GM23338 (cell line): ENCODE measurements around the gene CAPS. TPM values are rescaled to one million over a fixed set of nuclear protein-coding genes. Genes with fewer than 3 reads are reported as not detected.
A peak's percentile ranks its signal among the peaks of the same experiment; 100 is the strongest.

ENCODE experiments used
- ATAC-seq: fragments of 200-7000 bp; cut with Tn5 transposase; 3 replicates; pipeline ENCODE4 v1.9.1; 2020
- DNase-seq: peaks from one replicate; pipeline ENCODE4 v3.0.0-alpha.2; 2015; ENCODE audit warnings: low spot score
- H2AFZ ChIP-seq: fragments of 200-600 bp; sonication (generic); 2 replicates; pipeline ENCODE4 v1.8.0; 2016; ENCODE audit warnings: antibody characterized with exemption, mild to moderate bottlenecking, moderate library complexity
- H3F3A ChIP-seq: fragments of 200-600 bp; sonication (generic); replicated peaks from 2 replicates; pipeline ENCODE4 v1.8.0; 2017; ENCODE audit warnings: antibody characterized with exemption, mixed run types, low read depth
- H3K27ac ChIP-seq: fragments of 200-600 bp; sonication (generic); 2 replicates; pipeline ENCODE4 v1.6.1; 2016; ENCODE audit warnings: low read depth
- H3K27me3 ChIP-seq: fragments of 200-600 bp; sonication (generic); 2 replicates; pipeline ENCODE4 v1.8.0; 2016; ENCODE audit warnings: mild to moderate bottlenecking, mixed run types, moderate library complexity; ENCODE audit not compliant: insufficient read depth
- H3K36me3 ChIP-seq: fragments of 200-600 bp; sonication (generic); 2 replicates; pipeline ENCODE4 v1.8.0; 2016; ENCODE audit warnings: mild to moderate bottlenecking; ENCODE audit not compliant: insufficient read depth
- H3K4me1 ChIP-seq: fragments of 200-600 bp; sonication (generic); 2 replicates; pipeline ENCODE4 v1.8.0; 2016; ENCODE audit warnings: mild to moderate bottlenecking, moderate library complexity; ENCODE audit not compliant: insufficient read depth
- H3K4me2 ChIP-seq: fragments of 200-600 bp; sonication (generic); 2 replicates; pipeline ENCODE4 v1.7.1; 2017; ENCODE audit warnings: mixed run types
- H3K4me3 ChIP-seq: fragments of 200-600 bp; sonication (generic); 2 replicates; pipeline ENCODE4 v1.6.1; 2016; ENCODE audit warnings: mixed run types
- H3K79me2 ChIP-seq: fragments of 200-600 bp; sonication (generic); replicated peaks from 2 replicates; pipeline ENCODE4 v1.8.0; 2017; ENCODE audit warnings: mild to moderate bottlenecking; ENCODE audit not compliant: insufficient read depth
- H3K9me2 ChIP-seq: fragments of 200-600 bp; sonication (generic); 2 replicates; pipeline ENCODE4 v1.8.0; 2017; ENCODE audit not compliant: insufficient read depth
- H4K20me1 ChIP-seq: fragments of 200-600 bp; sonication (generic); replicated peaks from 2 replicates; pipeline ENCODE4 v1.8.0; 2017; ENCODE audit warnings: mild to moderate bottlenecking; ENCODE audit not compliant: insufficient read depth
- H3K27ac Mint-ChIP-seq: 2 replicates; pipeline ENCODE4 v1.8.0; 2020; ENCODE audit warnings: inconsistent platforms, mild to moderate bottlenecking, moderate library complexity, mixed read lengths
- H3K27me3 Mint-ChIP-seq: 3 replicates; pipeline ENCODE4 v1.8.0; 2022; ENCODE audit warnings: low read depth, mild to moderate bottlenecking, moderate library complexity, mixed read lengths, inconsistent platforms; ENCODE audit not compliant: insufficient read depth, poor library complexity
- H3K36me3 Mint-ChIP-seq: 3 replicates; pipeline ENCODE4 v1.8.0; 2021; ENCODE audit warnings: low read depth, mild to moderate bottlenecking, inconsistent platforms, moderate library complexity, mixed read lengths
- H3K4me1 Mint-ChIP-seq: 3 replicates; pipeline ENCODE4 v1.8.0; 2020; ENCODE audit warnings: mild to moderate bottlenecking, inconsistent platforms, mixed read lengths
- H3K4me3 Mint-ChIP-seq: 3 replicates; pipeline ENCODE4 v1.8.0; 2021; ENCODE audit warnings: moderate library complexity, mild to moderate bottlenecking, inconsistent platforms, mixed read lengths
- H3K9me3 Mint-ChIP-seq: 3 replicates; pipeline ENCODE4 v1.8.0; 2020; ENCODE audit warnings: moderate library complexity, mild to moderate bottlenecking, inconsistent platforms, mixed read lengths
- CREB1 ChIP-seq: fragments of 250-450 bp; sonication (Bioruptor Pico); IDR thresholded peaks from 2 replicates; pipeline ENCODE4 v1.5.0; 2020; ENCODE audit warnings: low read depth, mild to moderate bottlenecking, moderate library complexity
- CTCF ChIP-seq, 2 experiments: fragments of 200-600 bp in 1 of 2; sonication (generic) in 1 of 2; conservative IDR thresholded peaks; 2 replicates each; pipeline versions ENCODE4 v1.5.1 to v1.6.1; 2016 to 2017; ENCODE audit warnings: antibody characterized with exemption in 2 of 2, low read depth in 2 of 2, mild to moderate bottlenecking in 2 of 2, moderate library complexity in 1 of 2
- ETS1 ChIP-seq: IDR thresholded peaks from 2 replicates; pipeline ENCODE4 v1.6.1; 2016; ENCODE audit warnings: antibody characterized with exemption
- EZH2 ChIP-seq: fragments of 200-600 bp; sonication (generic); IDR thresholded peaks from one replicate; pipeline ENCODE4 v1.8.0; 2017; ENCODE audit warnings: antibody characterized with exemption, mild to moderate bottlenecking, low read depth; ENCODE audit not compliant: unreplicated experiment
- EZH2phosphoT487 ChIP-seq: fragments of 200-600 bp; sonication (generic); IDR thresholded peaks from one replicate; pipeline ENCODE4 v1.8.1; 2018; ENCODE audit warnings: antibody characterized with exemption; ENCODE audit not compliant: unreplicated experiment
- JUNB ChIP-seq: IDR thresholded peaks from one replicate; pipeline ENCODE4 v1.6.1; 2016; ENCODE audit warnings: antibody characterized with exemption; ENCODE audit not compliant: unreplicated experiment
- POLR2AphosphoS5 ChIP-seq: IDR thresholded peaks from 2 replicates; pipeline ENCODE4 v1.6.1; 2016; ENCODE audit warnings: antibody characterized with exemption, low read depth
- REST ChIP-seq: IDR thresholded peaks from one replicate; pipeline ENCODE4 v1.6.1; 2018; ENCODE audit warnings: antibody characterized with exemption; ENCODE audit not compliant: unreplicated experiment
- STAT1 ChIP-seq: IDR thresholded peaks from one replicate; pipeline ENCODE4 v1.6.1; 2016; ENCODE audit warnings: antibody characterized with exemption; ENCODE audit not compliant: unreplicated experiment
- ZNF114 ChIP-seq: fragments of 250-450 bp; sonication (Bioruptor Pico); IDR thresholded peaks from 2 replicates; pipeline ENCODE4 v1.5.0; 2020; ENCODE audit warnings: mild to moderate bottlenecking, moderate library complexity
- ZNF331 ChIP-seq: fragments of 250-450 bp; sonication (Bioruptor Pico); IDR thresholded peaks from 2 replicates; pipeline ENCODE4 v1.5.0; 2020; ENCODE audit warnings: low read depth, mild to moderate bottlenecking, moderate library complexity
- polyA plus RNA-seq: library from polyadenylated mRNA; unstranded; fragments of >200 nt; fragmentation: Nextera tagmentation; extraction: Ambion mirVana; gene quantifications from 2 replicates; pipeline ENCODE4 v1.2.1, GENCODE V29; 2016
- total RNA-seq: library from RNA; depleted of rRNA; stranded (reverse); fragments of >200 nt; shearing (Covaris generic); gene quantifications from 2 replicates; pipeline ENCODE4 v1.2.3, GENCODE V29; 2014

CAPS gene
- total and polyA plus RNA-seq, 2 experiments from 2014 or later, result 1.5 to 3.2 TPM

- no peaks in the 10 kb centered on the region for H3F3A ChIP-seq
- ATAC-seq (peak; percentile 41), DNase-seq (no peak)
- Mint-ChIP-seq H3K36me3 (no peaks in the 10 kb centered on the region), H3K4me1 (peaks cover 14% of the 10 kb centered on the region), H3K27me3 (peaks cover 6% of the 10 kb centered on the region), H3K9me3 (no peaks in the 10 kb centered on the region), H3K4me3 (no peak overlapping the region), H3K27ac (no peak overlapping the region)
- H3K4me3 ChIP-seq, result no peak overlapping the region
- H3K9me2 ChIP-seq, result no peaks in the 10 kb centered on the region
- H3K4me1 ChIP-seq, result peaks cover 14% of the 10 kb centered on the region; the same call in 1 of the 2 replicates
- TF ChIP-seq REST, result no peak
- TF ChIP-seq CREB1 (CRISPR knock-in tag), result no peak
- TF ChIP-seq JUNB, result no peak
- no peak for TF ChIP-seq ZNF331 (CRISPR knock-in tag)
- TF ChIP-seq EZH2, result no peak
- TF ChIP-seq STAT1, result no peak
- no peak for TF ChIP-seq POLR2AphosphoS5
- TF ChIP-seq EZH2phosphoT487, result no peak
- TF ChIP-seq ZNF114, result no peak
- TF ChIP-seq ETS1, result no peak
- H2AFZ ChIP-seq, result no peak overlapping the region
- no peaks in the 10 kb centered on the region for H3K79me2 ChIP-seq
- no peaks in the 10 kb centered on the region for H3K27me3 ChIP-seq
- H3K36me3 ChIP-seq, result no peaks in the 10 kb centered on the region
- no peak overlapping the region for H3K4me2 ChIP-seq
- H4K20me1 ChIP-seq, result no peaks in the 10 kb centered on the region
- no peak overlapping the region for H3K27ac ChIP-seq
Observed at GRCh38 chr19:5881543-5882299, 32.3 kb upstream of the CAPS start.

- Histone ChIP-seq H3K79me2 (no peaks in the 10 kb centered on the region), H3K36me3 (no peaks in the 10 kb centered on the region), H3K9me2 (no peaks in the 10 kb centered on the region), H3K27ac (no peak overlapping the region), H3K4me2 (no peak overlapping the region), H3F3A (no peaks in the 10 kb centered on the region), H3K4me1 (peaks cover 14% of the 10 kb centered on the region; the same call in 1 of the 2 replicates), H4K20me1 (no peaks in the 10 kb centered on the region), H2AFZ (peak overlapping the region; percentile 66; the same call in 1 of the 2 replicates), H3K27me3 (no peaks in the 10 kb centered on the region), H3K4me3 (no peak overlapping the region)
- no peaks in the 10 kb centered on the region for H3K9me3 Mint-ChIP-seq
- DNase-seq (no peak), ATAC-seq (no peak)
- peaks cover 14% of the 10 kb centered on the region for H3K4me1 Mint-ChIP-seq
- no peak overlapping the region for H3K27ac Mint-ChIP-seq
- H3K36me3 Mint-ChIP-seq, result no peaks in the 10 kb centered on the region
- H3K27me3 Mint-ChIP-seq, result peaks cover 6% of the 10 kb centered on the region
- H3K4me3 Mint-ChIP-seq, result no peak overlapping the region
- TF ChIP-seq CTCF (conservative IDR thresholded peaks at IDR 0.05; ENCODE audit: low read depth in 2 of 2), result no peak
- no peak for TF ChIP-seq JUNB
- TF ChIP-seq ZNF331 (CRISPR knock-in tag), result no peak
- no peak for TF ChIP-seq EZH2
- TF ChIP-seq CREB1 (CRISPR knock-in tag), result no peak
- no peak for TF ChIP-seq ZNF114
- TF ChIP-seq EZH2phosphoT487, result no peak
Observed at GRCh38 chr19:5882421-5882968, 31.6 kb upstream of the CAPS start.
